H9 (cell line): Measurements from ENCODE around the gene SDR9C7. TPM values are rescaled to one million over a fixed set of nuclear protein-coding genes. Genes with fewer than 3 reads are reported as not detected.

ENCODE experiments used
- DNase-seq: peaks from one replicate; pipeline ENCODE4 v3.0.0-alpha.2; 2017
- H2AFZ ChIP-seq: one replicate; pipeline ENCODE4 v1.6.1; 2013; ENCODE audit warnings: mild to moderate bottlenecking, low read length, control low read depth, moderate library complexity
- H2AK5ac ChIP-seq: 2 replicates; pipeline ENCODE4 v1.6.1; 2013; ENCODE audit warnings: low read length, control low read depth, mixed read lengths; ENCODE audit not compliant: insufficient read length
- H2BK120ac ChIP-seq: one replicate; pipeline ENCODE4 v1.6.1; 2013; ENCODE audit warnings: low read depth, mild to moderate bottlenecking, low read length, control low read depth, inconsistent platforms; ENCODE audit not compliant: poor library complexity, severe bottlenecking
- H2BK12ac ChIP-seq: 2 replicates; pipeline ENCODE4 v1.6.1; 2013; ENCODE audit warnings: low read length, control low read depth, mixed read lengths, low read depth; ENCODE audit not compliant: insufficient read length
- H2BK15ac ChIP-seq: 2 replicates; pipeline ENCODE4 v1.6.1; 2013; ENCODE audit warnings: low read depth, low read length, control low read depth
- H2BK20ac ChIP-seq: one replicate; pipeline ENCODE4 v1.6.1; 2013; ENCODE audit warnings: low read depth, mild to moderate bottlenecking, low read length, control low read depth, inconsistent platforms; ENCODE audit not compliant: poor library complexity, severe bottlenecking
- H2BK5ac ChIP-seq: 2 replicates; pipeline ENCODE4 v1.6.1; 2013; ENCODE audit warnings: low read length, control low read depth, mixed read lengths; ENCODE audit not compliant: insufficient read length
- H3K14ac ChIP-seq: 2 replicates; pipeline ENCODE4 v1.6.1; 2013; ENCODE audit warnings: low read length, control low read depth; ENCODE audit not compliant: insufficient read depth
- H3K18ac ChIP-seq: 2 replicates; pipeline ENCODE4 v1.6.1; 2013; ENCODE audit warnings: low read depth, mild to moderate bottlenecking, mixed read lengths, low read length, control low read depth; ENCODE audit not compliant: insufficient read length
- H3K23ac ChIP-seq: 2 replicates; pipeline ENCODE4 v1.6.1; 2013; ENCODE audit warnings: low read length, control low read depth, mixed read lengths, low read depth; ENCODE audit not compliant: insufficient read length
- H3K23me2 ChIP-seq: 2 replicates; pipeline ENCODE4 v1.6.1; 2013; ENCODE audit warnings: low read depth, mild to moderate bottlenecking, mixed read lengths, low read length, control low read depth; ENCODE audit not compliant: insufficient read length, poor library complexity, severe bottlenecking
- H3K27ac ChIP-seq: 2 replicates; pipeline ENCODE4 v1.5.1; 2013; ENCODE audit warnings: low read length, control low read depth, mixed read lengths, low read depth; ENCODE audit not compliant: insufficient read length
- H3K27me3 ChIP-seq: 2 replicates; pipeline ENCODE4 v1.6.1; 2013; ENCODE audit warnings: low read length, control low read depth, inconsistent platforms; ENCODE audit not compliant: insufficient read depth
- H3K4ac ChIP-seq: 2 replicates; pipeline ENCODE4 v1.6.1; 2013; ENCODE audit warnings: low read depth, mild to moderate bottlenecking, control low read depth, inconsistent platforms, low read length, moderate library complexity
- H3K4me1 ChIP-seq: 2 replicates; pipeline ENCODE4 v1.6.1; 2013; ENCODE audit warnings: low read length, control low read depth, inconsistent platforms; ENCODE audit not compliant: insufficient read depth
- H3K4me2 ChIP-seq: 2 replicates; pipeline ENCODE4 v1.6.1; 2013; ENCODE audit warnings: low read length, control low read depth, mixed read lengths; ENCODE audit not compliant: insufficient read length, insufficient read depth
- H3K56ac ChIP-seq: 2 replicates; pipeline ENCODE4 v1.6.1; 2013; ENCODE audit warnings: low read depth, mild to moderate bottlenecking, mixed read lengths, low read length, control low read depth; ENCODE audit not compliant: insufficient read length
- H3K79me1 ChIP-seq: 2 replicates; pipeline ENCODE4 v1.6.1; 2013; ENCODE audit warnings: low read depth, mild to moderate bottlenecking, moderate library complexity, low read length, control low read depth, inconsistent platforms; ENCODE audit not compliant: insufficient read depth, poor library complexity, severe bottlenecking
- H3K79me2 ChIP-seq: 2 replicates; pipeline ENCODE4 v1.6.1; 2013; ENCODE audit warnings: low read length, control low read depth, inconsistent platforms; ENCODE audit not compliant: insufficient read depth
- H3K9ac ChIP-seq: 2 replicates; pipeline ENCODE4 v1.6.1; 2013; ENCODE audit warnings: low read length, control low read depth, mixed read lengths; ENCODE audit not compliant: insufficient read length; ENCODE audit errors: extremely low read depth
- H3K9me3 ChIP-seq: one replicate; pipeline ENCODE4 v1.6.1; 2013; ENCODE audit warnings: low read depth, low read length, inconsistent platforms; ENCODE audit not compliant: control insufficient read depth
- H3T11ph ChIP-seq: one replicate; pipeline ENCODE4 v1.6.1; 2013; ENCODE audit warnings: mild to moderate bottlenecking, low read length, control low read depth, inconsistent platforms
- H4K20me1 ChIP-seq: one replicate; pipeline ENCODE4 v1.6.1; 2013; ENCODE audit not compliant: control insufficient read depth, insufficient read length, insufficient read depth
- H4K5ac ChIP-seq: 2 replicates; pipeline ENCODE4 v1.6.1; 2013; ENCODE audit warnings: low read depth, mild to moderate bottlenecking, mixed read lengths, low read length, control low read depth; ENCODE audit not compliant: insufficient read length
- H4K8ac ChIP-seq: replicated peaks from 2 replicates; pipeline ENCODE4 v1.6.1; 2013; ENCODE audit warnings: low read length, control low read depth, mixed read lengths, low read depth; ENCODE audit not compliant: insufficient read length
- H4K91ac ChIP-seq: 2 replicates; pipeline ENCODE4 v1.6.1; 2013; ENCODE audit warnings: low read depth, mild to moderate bottlenecking, moderate library complexity, mixed read lengths, low read length, control low read depth; ENCODE audit not compliant: insufficient read length
- H3K27ac Mint-ChIP-seq, 3 experiments: 2 replicates in 2 of 3; 3 replicates in 1 of 3; pipeline ENCODE4 v1.8.0; 2020 to 2021; ENCODE audit warnings: mixed read lengths in 3 of 3, mild to moderate bottlenecking in 1 of 3, moderate library complexity in 1 of 3
- H3K27me3 Mint-ChIP-seq: 2 replicates; pipeline ENCODE4 v1.8.0; 2021; ENCODE audit warnings: low read depth, mild to moderate bottlenecking, moderate library complexity, mixed read lengths
- H3K36me3 Mint-ChIP-seq, 3 experiments: 2 replicates in 2 of 3; 3 replicates in 1 of 3; pipeline ENCODE4 v1.8.0; 2020 to 2021; ENCODE audit warnings: low read depth in 3 of 3, mixed read lengths in 3 of 3; ENCODE audit not compliant: insufficient read depth in 1 of 3
- H3K4me1 Mint-ChIP-seq, 2 experiments: 2 replicates each; pipeline ENCODE4 v1.8.0; 2020; ENCODE audit warnings: mixed read lengths in 2 of 2
- H3K4me3 Mint-ChIP-seq, 2 experiments: 2 replicates in 1 of 2; 3 replicates in 1 of 2; pipeline ENCODE4 v1.8.0; 2020 to 2021; ENCODE audit warnings: mild to moderate bottlenecking in 2 of 2, mixed read lengths in 2 of 2, moderate library complexity in 1 of 2
- H3K9me3 Mint-ChIP-seq, 2 experiments: 2 replicates in 1 of 2; 3 replicates in 1 of 2; pipeline ENCODE4 v1.8.0; 2020; ENCODE audit warnings: mild to moderate bottlenecking in 2 of 2, mixed read lengths in 2 of 2, moderate library complexity in 1 of 2
- CTCF ChIP-seq: fragments of 200-600 bp; sonication (generic); conservative IDR thresholded peaks from 3 replicates; pipeline ENCODE4 v1.8.0; 2021; ENCODE audit warnings: antibody characterized with exemption, mild to moderate bottlenecking
- WGBS: extraction: QIAGEN DNeasy Blood & Tissue Kit; methylation state at CpG from one replicate; pipeline ENCODE4 v1.1.7; 2013; ENCODE audit warnings: missing lambda C conversion rate, low lambda C conversion rate, mixed read lengths; ENCODE audit not compliant: insufficient read length; ENCODE audit errors: extremely low coverage; 5-methylcytosine and 5-hydroxymethylcytosine counted together
- total RNA-seq: library from RNA; stranded (reverse); gene quantifications from 2 replicates; pipeline ENCODE4 v1.2.1, GENCODE V29; 2021

The SDR9C7 gene
- total RNA-seq, 1 experiment from 2014 or later: not detected

- Histone ChIP-seq H2AFZ (no peak overlapping the region), H2BK20ac (no peak overlapping the region), H4K8ac (no peak overlapping the region), H3K9me3 (no peaks in the 10 kb centered on the region), H2BK120ac (no peak overlapping the region), H4K91ac (no peak overlapping the region), H3K23me2 (no peaks in the 10 kb centered on the region), H3K27ac (no peak overlapping the region), H3K14ac (no peak overlapping the region), H3K4me2 (no peak overlapping the region), H2AK5ac (no peak overlapping the region), H3K27me3 (no peaks in the 10 kb centered on the region), H3K18ac (no peak overlapping the region), H3K79me1 (no peaks in the 10 kb centered on the region), H2BK5ac (no peak overlapping the region), H3K23ac (no peak overlapping the region), H3K9ac (no peak overlapping the region), H4K5ac (no peak overlapping the region), H3K56ac (no peak overlapping the region), H3K79me2 (no peaks in the 10 kb centered on the region), H3T11ph (no peak overlapping the region), H4K20me1 (no peaks in the 10 kb centered on the region), H3K4me1 (no peaks in the 10 kb centered on the region), H3K4ac (no peak overlapping the region), H2BK15ac (no peak overlapping the region), H2BK12ac (no peak overlapping the region)
- Mint-ChIP-seq H3K4me3 (no peak overlapping the region), H3K27ac (no peak overlapping the region; a peak in 1 of 7 replicates), H3K27me3 (peaks cover 10% of the 10 kb centered on the region), H3K4me1 (no peaks in the 10 kb centered on the region), H3K9me3 (peaks cover 3 to 10% of the 10 kb centered on the region in 2 experiments; a peak in 3 of 5 replicates), H3K36me3 (no peaks in the 10 kb centered on the region; a peak in 1 of 7 replicates)
- no peak for TF ChIP-seq CTCF
- WGBS: no CpG with 5 or more reads among the region's 1 CpG
- no peak for DNase-seq
Measured at GRCh38 chr12:56916996-56917333, 17.2 kb downstream of the SDR9C7 start.
